ENCODE results near the gene PAX3.

PAX3 gene

DNA sequence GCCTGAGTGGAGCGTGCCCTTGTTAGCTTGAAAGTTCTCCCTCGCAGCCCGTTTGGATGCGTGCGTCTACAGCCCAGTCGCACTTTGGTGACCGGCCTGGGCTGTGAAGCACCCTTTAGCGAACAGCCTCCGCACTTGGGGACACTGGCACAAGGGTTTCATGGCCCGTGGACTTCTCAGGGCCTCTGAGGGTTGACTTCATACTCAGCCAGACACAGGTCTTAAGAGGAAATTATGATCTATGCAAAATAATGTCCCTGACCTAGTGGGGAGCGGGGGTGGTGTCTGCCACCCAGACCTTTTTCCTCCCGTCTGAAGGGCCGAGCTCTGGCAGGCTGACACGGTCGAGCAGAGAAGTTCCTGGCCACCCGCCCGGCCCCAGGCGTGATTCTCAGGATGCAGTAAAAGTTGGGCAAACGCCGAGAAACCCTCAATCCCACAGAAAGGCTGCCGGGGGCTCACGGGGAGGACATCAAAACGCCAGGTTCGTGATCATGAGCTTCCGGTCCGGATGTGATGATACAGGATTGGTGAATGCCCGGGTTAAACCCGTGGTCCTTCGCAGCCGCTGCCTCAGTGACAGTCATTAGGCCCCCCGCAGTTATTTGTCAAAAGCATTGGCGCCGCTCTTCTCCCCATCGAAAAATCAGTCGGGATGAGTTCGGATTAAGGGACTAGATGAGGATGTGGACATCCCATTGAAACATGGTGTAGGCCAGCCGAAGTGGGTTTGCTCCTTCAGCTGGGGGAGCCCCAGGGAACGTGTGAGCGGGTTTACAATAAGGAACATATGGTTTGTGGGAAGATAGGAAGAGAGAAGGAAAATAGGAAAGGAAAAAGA, 3.6 kb upstream of the PAX3 start:
- DNase-seq (ENCODE audit: low read depth, low spot score), result peak; percentile 53
- TF ChIP-seq, protein P1, sequence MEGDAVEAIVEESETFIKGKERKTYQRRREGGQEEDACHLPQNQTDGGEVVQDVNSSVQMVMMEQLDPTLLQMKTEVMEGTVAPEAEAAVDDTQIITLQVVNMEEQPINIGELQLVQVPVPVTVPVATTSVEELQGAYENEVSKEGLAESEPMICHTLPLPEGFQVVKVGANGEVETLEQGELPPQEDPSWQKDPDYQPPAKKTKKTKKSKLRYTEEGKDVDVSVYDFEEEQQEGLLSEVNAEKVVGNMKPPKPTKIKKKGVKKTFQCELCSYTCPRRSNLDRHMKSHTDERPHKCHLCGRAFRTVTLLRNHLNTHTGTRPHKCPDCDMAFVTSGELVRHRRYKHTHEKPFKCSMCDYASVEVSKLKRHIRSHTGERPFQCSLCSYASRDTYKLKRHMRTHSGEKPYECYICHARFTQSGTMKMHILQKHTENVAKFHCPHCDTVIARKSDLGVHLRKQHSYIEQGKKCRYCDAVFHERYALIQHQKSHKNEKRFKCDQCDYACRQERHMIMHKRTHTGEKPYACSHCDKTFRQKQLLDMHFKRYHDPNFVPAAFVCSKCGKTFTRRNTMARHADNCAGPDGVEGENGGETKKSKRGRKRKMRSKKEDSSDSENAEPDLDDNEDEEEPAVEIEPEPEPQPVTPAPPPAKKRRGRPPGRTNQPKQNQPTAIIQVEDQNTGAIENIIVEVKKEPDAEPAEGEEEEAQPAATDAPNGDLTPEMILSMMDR (IDR thresholded peaks at IDR 0.05; ENCODE audit: low read depth, low read length), result no peak
- in situ Hi-C loops (cut with HindIII; ENCODE audit: low sequenced_read_pairs), result loop anchor here (25.0 kb wide), 1 partner anchor 265 kb away; no protein-coding TSS in a partner anchor
- H3K4me3 ChIP-seq (ENCODE audit: low read depth, low read length), result no peak overlapping the region

DNA sequence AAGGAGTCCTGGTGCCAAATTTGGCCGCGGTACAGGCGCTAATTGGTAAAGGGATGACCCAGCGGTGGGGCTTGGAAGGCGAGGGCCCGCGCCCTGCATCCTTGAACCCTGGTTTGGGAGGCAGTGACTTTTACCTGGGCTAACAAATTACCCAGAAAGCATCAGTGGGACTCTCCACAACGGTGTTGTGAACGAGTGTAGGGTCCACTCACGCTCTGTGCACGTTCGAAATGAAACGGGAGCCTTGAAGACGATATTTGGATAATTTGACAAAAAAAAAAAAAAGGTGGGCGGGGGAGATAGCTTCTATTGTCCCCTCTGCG, 3.0 kb upstream of the PAX3 start:
- in situ Hi-C loops (cut with HindIII; ENCODE audit: low sequenced_read_pairs), result loop anchor here (25.0 kb wide), 1 partner anchor 264 kb away; no protein-coding TSS in a partner anchor
- no peak for DNase-seq (ENCODE audit: low read depth, low spot score)
- no peak overlapping the region for H3K4me3 ChIP-seq (ENCODE audit: low read depth, low read length)
- TF ChIP-seq, protein P1 (IDR thresholded peaks at IDR 0.05; ENCODE audit: low read depth, low read length), result no peak

DNA sequence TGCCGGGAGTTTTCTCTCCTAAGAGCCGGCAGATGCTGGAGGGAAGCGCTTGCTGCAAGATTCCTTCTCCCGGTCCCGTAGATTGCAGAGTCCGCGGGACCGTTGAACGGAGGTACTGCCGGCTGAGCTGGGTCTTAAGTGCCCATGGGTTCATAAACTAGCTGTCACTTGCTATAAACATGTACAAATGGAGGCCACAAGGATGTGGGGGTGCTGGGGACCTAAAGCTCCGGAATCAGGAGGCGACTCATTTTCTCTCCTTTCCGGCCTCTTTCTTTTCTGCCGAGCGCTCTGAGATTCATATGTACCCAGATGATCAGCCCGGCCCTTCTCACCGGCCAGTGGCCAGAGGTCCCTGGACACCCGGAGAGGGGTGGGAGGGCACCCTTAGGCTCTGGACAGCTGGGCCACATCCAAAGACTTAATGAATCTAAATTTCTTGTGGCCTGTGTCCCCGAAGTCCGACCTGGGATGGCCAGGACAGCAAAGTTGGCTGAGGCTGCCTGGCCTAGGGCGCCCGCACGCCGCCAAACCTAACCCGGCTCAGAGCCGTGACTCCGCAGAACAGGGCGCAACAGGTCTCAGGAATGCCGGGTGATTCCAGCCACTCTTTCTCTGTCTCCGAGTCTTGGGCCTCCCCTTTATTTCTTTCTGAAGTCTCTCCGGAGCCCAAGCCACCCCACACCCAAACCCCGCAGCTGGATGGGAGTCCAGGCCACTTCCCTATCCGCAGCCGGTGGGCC, 2.4 kb upstream of the PAX3 start:
- in situ Hi-C loops (cut with HindIII; ENCODE audit: low sequenced_read_pairs), result loop anchor here (25.0 kb wide), 1 partner anchor 264 kb away; no protein-coding TSS in a partner anchor
- H3K4me3 ChIP-seq (ENCODE audit: low read depth, low read length), result peak overlapping the region; percentile 1
- TF ChIP-seq, protein P1 (IDR thresholded peaks at IDR 0.05; ENCODE audit: low read depth, low read length), result no peak
- peak; percentile 51 for DNase-seq (ENCODE audit: low read depth, low spot score)

DNA sequence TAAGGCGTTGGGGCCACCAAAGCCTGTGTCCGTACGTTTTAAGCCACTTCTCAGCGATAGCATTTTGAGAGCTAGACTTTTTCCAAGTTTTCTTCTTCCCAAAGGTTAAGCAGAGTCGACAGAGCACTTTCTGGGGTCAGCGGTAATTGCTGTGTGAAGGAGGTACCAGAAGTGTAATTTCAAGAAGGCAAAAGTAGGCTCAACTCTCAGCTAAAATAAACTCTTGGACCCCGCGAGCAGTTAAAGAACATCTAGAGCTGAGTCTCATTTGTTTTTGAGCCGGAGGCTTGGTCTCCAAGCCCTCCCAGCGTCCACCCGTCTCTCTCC, 1.9 kb upstream of the PAX3 start:
- no peak for DNase-seq (ENCODE audit: low read depth, low spot score)
- H3K4me3 ChIP-seq (ENCODE audit: low read depth, low read length), result no peak overlapping the region
- TF ChIP-seq, protein P1 (IDR thresholded peaks at IDR 0.05; ENCODE audit: low read depth, low read length), result no peak
- in situ Hi-C loops (cut with HindIII; ENCODE audit: low sequenced_read_pairs), result loop anchor here (25.0 kb wide), 1 partner anchor 263 kb away; no protein-coding TSS in a partner anchor

DNA sequence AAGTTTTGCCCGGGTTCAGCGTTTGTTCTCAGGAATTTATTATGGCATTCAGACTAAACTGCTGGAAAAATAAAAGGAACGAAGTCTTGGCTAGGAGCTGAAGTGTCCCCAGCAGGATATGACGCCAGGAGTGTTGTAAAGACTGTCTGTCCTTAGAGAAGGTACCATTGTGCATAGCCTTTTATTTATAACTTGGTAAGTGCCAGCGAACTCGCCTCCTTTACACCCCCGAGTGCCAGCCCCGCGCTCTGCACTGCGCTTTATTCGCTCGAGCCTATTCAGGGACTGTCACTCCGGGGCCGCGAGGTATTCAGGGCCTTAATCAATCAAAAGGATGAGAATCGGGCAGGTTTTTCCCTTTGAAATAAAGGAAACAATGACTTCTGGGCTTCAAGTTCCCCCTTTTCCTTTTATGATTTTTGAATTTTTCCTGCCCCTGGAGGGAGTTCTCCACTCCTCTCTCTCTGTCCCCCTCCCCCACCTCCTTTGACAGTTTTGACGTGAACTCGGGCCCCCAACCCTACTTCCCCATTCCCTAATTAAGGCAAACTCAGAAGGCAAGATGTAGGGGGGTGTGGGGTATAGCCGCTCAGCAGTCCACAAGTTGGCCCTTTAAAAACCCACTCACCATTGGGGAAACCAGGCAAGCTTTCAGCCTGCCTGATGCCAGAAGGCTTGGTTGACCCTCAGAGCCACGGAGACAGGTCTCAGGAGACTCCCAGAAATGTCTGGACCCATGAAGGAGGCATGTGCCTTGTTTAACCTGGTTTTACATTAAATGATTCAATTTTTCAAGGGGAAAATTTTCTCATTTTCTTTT, 1.3 kb upstream of the PAX3 start:
- DNase-seq (ENCODE audit: low read depth, low spot score), result peak; percentile 43
- in situ Hi-C loops (cut with HindIII; ENCODE audit: low sequenced_read_pairs), result loop anchor here (25.0 kb wide), 1 partner anchor 263 kb away; no protein-coding TSS in a partner anchor
- H3K4me3 ChIP-seq (ENCODE audit: low read depth, low read length), result peak overlapping the region; percentile 74
- TF ChIP-seq, protein P1 (IDR thresholded peaks at IDR 0.05; ENCODE audit: low read depth, low read length), result no peak

DNA sequence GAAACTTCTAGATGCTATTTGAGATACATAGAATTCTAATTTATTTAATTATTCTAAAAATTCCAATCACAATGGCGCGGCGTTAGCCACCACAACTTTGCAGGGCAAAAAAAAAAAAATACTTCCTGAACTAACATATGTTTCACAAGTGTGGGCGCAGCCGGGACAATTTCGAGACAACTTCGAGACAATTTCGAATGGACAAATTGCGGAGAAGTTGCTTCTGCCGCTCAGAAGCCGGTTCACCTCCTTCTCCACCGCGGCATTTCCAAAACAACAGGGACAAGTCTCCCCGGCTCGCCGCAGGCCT, 842 bp downstream of the PAX3 start:
- TF ChIP-seq, protein P1 (IDR thresholded peaks at IDR 0.05; ENCODE audit: low read depth, low read length), result no peak
- DNase-seq (ENCODE audit: low read depth, low spot score), result no peak
- in situ Hi-C loops (cut with HindIII; ENCODE audit: low sequenced_read_pairs), result no loop called here
- H3K4me3 ChIP-seq (ENCODE audit: low read depth, low read length), result peak overlapping the region; percentile 74

Data from astrocyte of the spinal cord (primary cell).